Measurements from ENCODE around the gene ETS1.

DNA sequence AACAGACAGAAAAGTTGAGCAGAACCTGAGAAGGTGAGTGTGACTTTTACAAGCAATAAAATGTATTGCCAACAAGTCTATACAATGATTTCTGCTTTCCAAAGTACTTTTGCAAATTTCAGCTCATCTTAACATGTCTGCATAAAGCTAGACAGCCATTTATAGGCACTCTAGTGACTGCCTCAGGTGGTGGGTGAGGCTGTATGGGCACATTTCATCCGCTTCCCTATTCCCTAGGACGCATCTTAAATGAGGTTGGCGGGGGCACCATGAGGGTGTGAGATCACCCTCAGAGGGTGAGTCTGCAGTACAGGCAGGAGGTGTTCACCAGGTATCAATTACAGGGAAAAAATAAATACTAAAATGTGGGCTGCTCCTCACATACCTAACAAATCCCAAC, 110.1 kb downstream of the ETS1 start:
- TF ChIP-seq, protein P1, sequence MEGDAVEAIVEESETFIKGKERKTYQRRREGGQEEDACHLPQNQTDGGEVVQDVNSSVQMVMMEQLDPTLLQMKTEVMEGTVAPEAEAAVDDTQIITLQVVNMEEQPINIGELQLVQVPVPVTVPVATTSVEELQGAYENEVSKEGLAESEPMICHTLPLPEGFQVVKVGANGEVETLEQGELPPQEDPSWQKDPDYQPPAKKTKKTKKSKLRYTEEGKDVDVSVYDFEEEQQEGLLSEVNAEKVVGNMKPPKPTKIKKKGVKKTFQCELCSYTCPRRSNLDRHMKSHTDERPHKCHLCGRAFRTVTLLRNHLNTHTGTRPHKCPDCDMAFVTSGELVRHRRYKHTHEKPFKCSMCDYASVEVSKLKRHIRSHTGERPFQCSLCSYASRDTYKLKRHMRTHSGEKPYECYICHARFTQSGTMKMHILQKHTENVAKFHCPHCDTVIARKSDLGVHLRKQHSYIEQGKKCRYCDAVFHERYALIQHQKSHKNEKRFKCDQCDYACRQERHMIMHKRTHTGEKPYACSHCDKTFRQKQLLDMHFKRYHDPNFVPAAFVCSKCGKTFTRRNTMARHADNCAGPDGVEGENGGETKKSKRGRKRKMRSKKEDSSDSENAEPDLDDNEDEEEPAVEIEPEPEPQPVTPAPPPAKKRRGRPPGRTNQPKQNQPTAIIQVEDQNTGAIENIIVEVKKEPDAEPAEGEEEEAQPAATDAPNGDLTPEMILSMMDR (IDR thresholded peaks at IDR 0.05; ENCODE audit: low read length) = no peak
- TF ChIP-seq EZH2 (IDR thresholded peaks at IDR 0.05; ENCODE audit: borderline replicate concordance, low read length) = no peak

All from OCI-LY1 (cell line).